GM12864 (cell line): Measurements from ENCODE around the gene FSTL3.

Experiments
- DNase-seq: peaks from one replicate; pipeline ENCODE4 v3.0.0-alpha.2; 2011; ENCODE audit warnings: low read depth
- H3K4me3 ChIP-seq: 2 replicates; pipeline ENCODE4 v1.5.1; 2011; ENCODE audit warnings: mild to moderate bottlenecking, low read depth, low read length, control low read depth
- TF ChIP-seq, protein P1 (sequence below): IDR thresholded peaks from 2 replicates; pipeline ENCODE4 v1.5.1; 2011; ENCODE audit warnings: low read depth, mild to moderate bottlenecking, moderate library complexity, low read length, control low read depth, inconsistent platforms; ENCODE audit errors: missing control alignments

Gene FSTL3

DNA sequence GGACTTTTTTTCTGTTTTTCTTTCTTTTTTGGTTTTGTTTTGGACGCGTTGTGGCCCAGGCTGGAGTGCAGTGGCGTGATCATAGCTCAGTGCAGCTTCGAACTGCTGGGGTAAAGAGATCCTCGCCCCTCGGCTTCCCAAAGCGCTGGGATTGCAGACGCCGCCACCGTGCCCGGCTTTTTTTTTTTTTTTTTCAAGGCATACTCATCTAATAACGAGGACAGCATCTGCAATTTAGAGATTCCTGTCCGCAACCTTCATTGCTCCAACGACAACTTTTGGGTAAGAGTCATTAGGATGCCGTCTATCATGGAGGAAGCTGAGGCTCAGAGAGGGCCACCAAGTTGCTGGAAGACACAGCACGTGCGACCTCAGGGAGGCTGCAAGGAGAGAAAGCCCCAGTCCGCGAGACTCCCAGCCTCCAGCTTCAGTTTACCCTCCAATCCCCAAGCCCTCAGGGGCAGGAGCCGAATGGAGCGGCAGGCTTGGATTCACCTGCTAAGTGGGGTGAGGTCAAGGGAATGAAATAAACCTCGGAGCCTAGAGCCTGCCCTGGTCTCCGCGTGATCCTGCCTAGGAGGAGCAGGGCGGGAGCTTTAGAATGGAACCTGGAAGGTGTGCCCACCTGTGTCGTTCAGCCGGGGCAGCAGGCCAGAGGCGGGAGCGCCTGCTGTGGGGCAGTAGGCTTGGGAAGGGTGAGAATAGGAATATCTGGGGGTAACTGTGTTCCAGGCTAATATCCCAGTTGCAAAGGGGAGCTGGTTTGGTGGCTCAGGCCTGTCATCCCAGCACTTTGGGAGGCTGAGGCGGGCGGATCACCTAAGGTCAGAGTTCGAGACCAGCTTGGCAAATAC is 42.2 kb upstream of the FSTL3 start:
- H3K4me3 ChIP-seq = peak overlapping the region; percentile 67
- TF ChIP-seq, protein P1, sequence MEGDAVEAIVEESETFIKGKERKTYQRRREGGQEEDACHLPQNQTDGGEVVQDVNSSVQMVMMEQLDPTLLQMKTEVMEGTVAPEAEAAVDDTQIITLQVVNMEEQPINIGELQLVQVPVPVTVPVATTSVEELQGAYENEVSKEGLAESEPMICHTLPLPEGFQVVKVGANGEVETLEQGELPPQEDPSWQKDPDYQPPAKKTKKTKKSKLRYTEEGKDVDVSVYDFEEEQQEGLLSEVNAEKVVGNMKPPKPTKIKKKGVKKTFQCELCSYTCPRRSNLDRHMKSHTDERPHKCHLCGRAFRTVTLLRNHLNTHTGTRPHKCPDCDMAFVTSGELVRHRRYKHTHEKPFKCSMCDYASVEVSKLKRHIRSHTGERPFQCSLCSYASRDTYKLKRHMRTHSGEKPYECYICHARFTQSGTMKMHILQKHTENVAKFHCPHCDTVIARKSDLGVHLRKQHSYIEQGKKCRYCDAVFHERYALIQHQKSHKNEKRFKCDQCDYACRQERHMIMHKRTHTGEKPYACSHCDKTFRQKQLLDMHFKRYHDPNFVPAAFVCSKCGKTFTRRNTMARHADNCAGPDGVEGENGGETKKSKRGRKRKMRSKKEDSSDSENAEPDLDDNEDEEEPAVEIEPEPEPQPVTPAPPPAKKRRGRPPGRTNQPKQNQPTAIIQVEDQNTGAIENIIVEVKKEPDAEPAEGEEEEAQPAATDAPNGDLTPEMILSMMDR = no peak
- no peak for DNase-seq

DNA sequence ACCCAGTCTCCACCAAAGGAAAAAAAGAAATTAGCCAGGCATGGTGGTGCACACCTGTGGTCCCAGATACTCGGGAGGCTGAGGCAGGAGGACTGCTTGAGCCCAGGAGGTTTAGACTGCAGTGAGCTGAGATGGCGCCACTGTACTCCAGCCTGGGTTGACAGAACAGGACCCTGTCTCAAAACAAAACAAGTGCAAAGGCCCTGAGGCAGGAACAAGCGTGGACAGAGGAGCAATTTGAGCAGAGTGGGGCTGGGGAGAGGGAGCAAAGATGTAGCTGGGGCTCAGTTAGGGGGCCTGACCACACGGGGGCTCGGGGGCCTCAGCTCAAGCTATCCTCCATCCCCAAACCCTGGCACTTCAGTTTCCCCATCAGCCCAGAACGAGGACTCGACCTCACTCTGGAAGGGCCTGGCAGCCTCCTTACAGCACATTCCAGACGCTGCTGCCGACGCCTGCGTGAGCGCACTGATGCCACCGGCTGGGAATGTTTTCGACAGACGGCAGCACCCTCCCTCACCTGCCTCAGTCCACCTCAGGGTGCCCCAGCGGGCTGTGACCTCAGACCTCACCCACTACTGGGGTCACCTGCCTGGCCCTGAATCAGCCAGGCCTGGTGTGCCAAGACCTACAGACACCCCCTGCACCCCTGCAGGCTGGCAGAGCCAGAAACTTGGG is 41.1 kb upstream of the FSTL3 start:
- no peak overlapping the region for H3K4me3 ChIP-seq
- no peak for DNase-seq
- TF ChIP-seq, protein P1 = no peak

DNA sequence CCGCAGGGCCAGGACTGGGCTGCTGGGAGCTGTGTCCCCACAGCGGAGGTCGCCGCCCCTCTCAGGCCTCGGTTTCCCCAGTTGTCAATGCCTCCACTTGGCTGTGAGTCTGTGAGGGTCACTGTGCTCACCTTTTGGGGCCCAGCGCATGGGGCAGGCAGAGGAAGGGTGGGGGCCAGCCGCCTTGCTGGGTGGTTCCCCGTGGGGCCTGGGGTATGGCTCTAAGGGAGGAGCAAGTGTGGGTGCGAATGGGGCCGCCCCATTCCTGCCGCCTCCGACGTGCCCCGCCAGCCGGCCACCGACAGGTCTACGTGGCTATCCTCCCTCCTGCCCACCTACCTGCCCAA is 37.3 kb upstream of the FSTL3 start:
- TF ChIP-seq, protein P1 = no peak
- no peak for DNase-seq
- peak overlapping the region; percentile 47 for H3K4me3 ChIP-seq

DNA sequence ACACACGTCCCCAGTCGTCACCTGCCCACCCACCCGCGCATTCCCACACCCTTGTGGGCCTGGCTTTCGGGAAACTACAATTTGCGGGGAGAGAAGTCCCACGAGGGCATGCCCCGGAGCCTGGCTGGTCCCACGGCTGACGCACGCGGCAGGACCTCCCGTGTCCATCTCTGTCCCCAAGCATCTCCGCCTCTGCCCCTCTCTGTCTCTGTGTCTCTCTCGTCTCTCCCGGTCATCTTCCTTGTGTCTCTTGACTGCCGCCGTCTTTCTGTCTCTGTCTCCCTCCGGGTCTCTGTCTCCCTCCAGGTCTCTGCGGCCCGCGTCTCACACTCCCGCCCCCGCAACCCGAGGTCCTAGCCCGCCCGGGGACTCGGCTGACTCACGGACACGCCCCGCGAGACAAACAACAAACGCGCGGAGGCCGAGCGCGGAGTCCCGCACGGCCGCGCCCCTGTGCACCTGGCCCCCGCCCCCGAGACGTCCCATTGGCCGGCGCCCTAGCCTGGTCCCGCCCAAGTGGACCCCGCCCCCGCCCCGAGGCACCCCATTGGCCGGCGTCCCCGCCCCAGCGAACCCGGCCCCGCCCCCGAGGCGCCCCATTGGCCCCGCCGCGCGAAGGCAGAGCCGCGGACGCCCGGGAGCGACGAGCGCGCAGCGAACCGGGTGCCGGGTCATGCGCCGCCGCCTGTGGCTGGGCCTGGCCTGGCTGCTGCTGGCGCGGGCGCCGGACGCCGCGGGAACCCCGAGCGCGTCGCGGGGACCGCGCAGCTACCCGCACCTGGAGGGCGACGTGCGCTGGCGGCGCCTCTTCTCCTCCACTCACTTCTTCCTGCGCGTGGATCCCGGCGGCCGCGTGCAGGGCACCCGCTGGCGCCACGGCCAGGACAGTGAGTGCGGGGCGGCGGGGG is 36.7 kb upstream of the FSTL3 start, which contains the start of gene FGF22:
TSS of gene FGF22 (plus strand) at position 627 of the 908 bp plus-strand sequence. CDS start at position 674, 47 bp downstream.
- DNase-seq = no peak
- H3K4me3 ChIP-seq = peak within 1 kb of the TSS; percentile 47
- TF ChIP-seq, protein P1 = no peak

- no peak for DNase-seq
- TF ChIP-seq, protein P1 = no peak
- H3K4me3 ChIP-seq = no peak overlapping the region
Measured at GRCh38 chr19:640161-640558, 36.0 kb upstream of the FSTL3 start.

DNA sequence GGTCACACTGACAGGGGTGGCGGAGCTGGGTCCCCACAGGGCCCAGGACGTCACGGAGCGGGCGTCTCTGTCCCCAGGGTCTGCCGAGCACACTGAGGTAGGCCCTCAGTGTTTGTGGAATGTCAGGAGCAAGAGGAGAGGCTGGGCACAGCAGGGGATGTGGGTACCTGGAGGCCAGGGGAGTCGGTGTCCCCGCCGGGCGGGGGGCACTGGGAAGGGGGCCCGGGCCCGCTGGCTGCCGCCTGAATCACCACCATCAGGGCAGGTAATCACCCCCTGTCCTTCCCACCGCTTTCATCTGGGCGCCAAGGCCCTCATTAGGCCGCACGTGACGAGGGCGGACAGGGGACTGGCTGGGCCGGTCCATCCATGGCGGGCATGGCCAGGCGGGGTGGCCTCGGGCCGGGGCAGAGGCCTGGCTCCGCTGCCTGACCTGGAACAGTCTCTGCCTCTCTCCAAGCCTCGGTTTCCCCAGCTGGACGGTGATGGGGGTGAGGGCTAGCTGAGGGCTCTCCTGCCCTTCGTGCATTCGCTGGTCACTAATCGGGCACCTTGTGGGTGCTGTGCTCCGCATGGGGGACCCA is 35.5 kb upstream of the FSTL3 start:
- DNase-seq = no peak
- TF ChIP-seq, protein P1 = no peak
- no peak overlapping the region for H3K4me3 ChIP-seq
